Neural cell (in vitro differentiated cells): ENCODE measurements around the gene STAB1. TPM values are rescaled to one million over a fixed set of nuclear protein-coding genes. Genes with fewer than 3 reads are reported as not detected.

Experiments used
- H2AFZ ChIP-seq: fragments of 200-600, 300-800 bp; sonication (generic), shearing (Covaris generic); 2 replicates; pipeline ENCODE4 v1.6.0; 2014; ENCODE audit warnings: low read depth, mild to moderate bottlenecking, antibody characterized with exemption, low read length, moderate library complexity
- H3F3A ChIP-seq: fragments of 200-600 bp; shearing (Covaris generic); 2 replicates; pipeline ENCODE4 v1.6.1; 2016; ENCODE audit warnings: mild to moderate bottlenecking, moderate library complexity, mixed read lengths, antibody characterized with exemption, low read length; ENCODE audit not compliant: insufficient read depth, poor library complexity, severe bottlenecking
- H3K27ac ChIP-seq: fragments of 200-600, 300-800 bp; sonication (generic), shearing (Covaris generic); 2 replicates; pipeline ENCODE4 v1.5.1; 2014; ENCODE audit warnings: mild to moderate bottlenecking, low read length, moderate library complexity
- H3K27me3 ChIP-seq: fragments of 300-800, 200-600 bp; sonication (generic), shearing (Covaris generic); 2 replicates; pipeline ENCODE4 v1.6.0; 2014; ENCODE audit warnings: mild to moderate bottlenecking, low read depth, low read length, moderate library complexity; ENCODE audit not compliant: insufficient read depth
- H3K36me3 ChIP-seq: fragments of 300-800, 200-600 bp; sonication (generic), shearing (Covaris generic); 2 replicates; pipeline ENCODE4 v1.5.1; 2014; ENCODE audit warnings: mild to moderate bottlenecking, antibody characterized with exemption, low read length, moderate library complexity; ENCODE audit not compliant: insufficient read depth
- H3K4me2 ChIP-seq: fragments of 300-800, 200-600 bp; sonication (generic), shearing (Covaris generic); 2 replicates; pipeline ENCODE4 v1.6.0; 2014; ENCODE audit warnings: mild to moderate bottlenecking, low read length
- H3K4me3 ChIP-seq: fragments of 300-800, 200-600 bp; sonication (generic), shearing (Covaris generic); 2 replicates; pipeline ENCODE4 v1.5.1; 2014; ENCODE audit warnings: mild to moderate bottlenecking, low read length, moderate library complexity
- H3K79me2 ChIP-seq: fragments of 200-600 bp; shearing (Covaris generic); replicated peaks from 2 replicates; pipeline ENCODE4 v1.6.0; 2014; ENCODE audit warnings: mild to moderate bottlenecking, low read length, moderate library complexity; ENCODE audit not compliant: insufficient read depth
- H3K9ac ChIP-seq: fragments of 300-800, 200-600 bp; sonication (generic), shearing (Covaris generic); 2 replicates; pipeline ENCODE4 v1.6.1; 2016; ENCODE audit warnings: mild to moderate bottlenecking, low read length, mixed read lengths
- H3K9me2 ChIP-seq: fragments of 200-600 bp; shearing (Covaris generic); 2 replicates; pipeline ENCODE4 v1.6.1; 2016; ENCODE audit warnings: mild to moderate bottlenecking, low read length, mixed read lengths; ENCODE audit not compliant: insufficient read depth
- H3K9me3 ChIP-seq: fragments of 200-600, 300-800 bp; sonication (generic), shearing (Covaris generic); 2 replicates; pipeline ENCODE4 v1.6.1; 2016; ENCODE audit warnings: mild to moderate bottlenecking, mixed run types, low read length, moderate library complexity, mixed read lengths
- H4K20me1 ChIP-seq: fragments of 200-600 bp; shearing (Covaris generic); 2 replicates; pipeline ENCODE4 v1.6.1; 2016; ENCODE audit warnings: mild to moderate bottlenecking, mixed run types; ENCODE audit not compliant: insufficient read depth
- CTCF ChIP-seq: fragments of 450-650 bp; IDR thresholded peaks from 2 replicates; pipeline ENCODE4 v1.5.1; 2014; ENCODE audit warnings: antibody characterized with exemption, mild to moderate bottlenecking, moderate library complexity; ENCODE audit not compliant: poor library complexity, severe bottlenecking
- EP300 ChIP-seq: fragments of 450-650 bp; conservative IDR thresholded peaks from 2 replicates; pipeline ENCODE4 v1.6.1; 2014; ENCODE audit warnings: antibody characterized with exemption, mild to moderate bottlenecking, moderate library complexity; ENCODE audit not compliant: poor library complexity, severe bottlenecking
- EZH2 ChIP-seq: fragments of 200-600, 300-800 bp; shearing (Covaris generic), sonication (generic); IDR thresholded peaks from 2 replicates; pipeline ENCODE4 v1.6.1; 2014; ENCODE audit warnings: antibody characterized with exemption, low read length, borderline replicate concordance, mild to moderate bottlenecking; ENCODE audit not compliant: insufficient read depth, poor library complexity, severe bottlenecking
- MXI1 ChIP-seq: fragments of 450-650 bp; conservative IDR thresholded peaks from 2 replicates; pipeline ENCODE4 v1.6.1; 2014; ENCODE audit warnings: antibody characterized with exemption, mild to moderate bottlenecking; ENCODE audit not compliant: poor library complexity, severe bottlenecking
- POLR2AphosphoS5 ChIP-seq: IDR thresholded peaks from 2 replicates; pipeline ENCODE4 v1.6.1; 2012
- RAD21 ChIP-seq: fragments of 450-650 bp; conservative IDR thresholded peaks from 2 replicates; pipeline ENCODE4 v1.6.1; 2014; ENCODE audit warnings: antibody characterized with exemption, mild to moderate bottlenecking, moderate library complexity
- REST ChIP-seq: IDR thresholded peaks from 2 replicates; pipeline ENCODE4 v1.6.1; 2012; ENCODE audit warnings: borderline replicate concordance
- SMC3 ChIP-seq: fragments of 450-650 bp; conservative IDR thresholded peaks from 2 replicates; pipeline ENCODE4 v1.6.1; 2014; ENCODE audit warnings: antibody characterized with exemption, mild to moderate bottlenecking, moderate library complexity; ENCODE audit not compliant: poor library complexity
- TAF1 ChIP-seq: IDR thresholded peaks from 2 replicates; pipeline ENCODE4 v1.6.1; 2012; ENCODE audit warnings: low read depth
- polyA plus RNA-seq: library from polyadenylated mRNA; depleted of rRNA; stranded (reverse); fragments of >200 nt; gene quantifications from 2 replicates; pipeline ENCODE4 v1.2.3, GENCODE V29; 2014

STAB1 gene
- polyA plus RNA-seq, 1 donor from 2014 or later, result 0.28 TPM

- TF ChIP-seq SMC3, result no peak
- TF ChIP-seq TAF1, result no peak
- no peak for TF ChIP-seq POLR2AphosphoS5
Observed at GRCh38 chr3:52473026-52473425, 22.1 kb upstream of the STAB1 start (continued).

GRCh38 chr3:52477076-52477795 lies 17.9 kb upstream of the STAB1 start:
- Histone ChIP-seq H4K20me1 (no peaks in the 10 kb centered on the region), H3K4me3 (no peak overlapping the region), H3F3A (no peaks in the 10 kb centered on the region), H2AFZ (no peak overlapping the region), H3K9me3 (no peaks in the 10 kb centered on the region), H3K27me3 (no peaks in the 10 kb centered on the region), H3K79me2 (no peaks in the 10 kb centered on the region), H3K4me2 (no peak overlapping the region), H3K9me2 (no peaks in the 10 kb centered on the region), H3K27ac (no peak overlapping the region), H3K36me3 (peaks cover 11% of the 10 kb centered on the region), H3K9ac (no peak overlapping the region)
- no peak for TF ChIP-seq SMC3
- TF ChIP-seq MXI1, result no peak
- no peak for TF ChIP-seq CTCF
- TF ChIP-seq EZH2, result no peak
- no peak for TF ChIP-seq REST
- TF ChIP-seq EP300, result no peak
- no peak for TF ChIP-seq RAD21
- no peak for TF ChIP-seq POLR2AphosphoS5
- no peak for TF ChIP-seq TAF1

- Histone ChIP-seq H3K9me3 (no peaks in the 10 kb centered on the region), H2AFZ (no peak overlapping the region), H3K9me2 (no peaks in the 10 kb centered on the region), H3F3A (no peaks in the 10 kb centered on the region), H3K27me3 (no peaks in the 10 kb centered on the region), H3K4me2 (no peak overlapping the region), H3K9ac (no peak overlapping the region), H3K79me2 (no peaks in the 10 kb centered on the region), H3K36me3 (peaks cover 6% of the 10 kb centered on the region), H3K27ac (no peak overlapping the region), H3K4me3 (no peak overlapping the region), H4K20me1 (no peaks in the 10 kb centered on the region)
- TF ChIP-seq RAD21, result no peak
- TF ChIP-seq CTCF, result no peak
- TF ChIP-seq EP300, result no peak
- TF ChIP-seq SMC3, result no peak
- no peak for TF ChIP-seq MXI1
- no peak for TF ChIP-seq TAF1
- TF ChIP-seq REST, result no peak
Observed at GRCh38 chr3:52477796-52478095, 17.4 kb upstream of the STAB1 start.
